Dendritic cell treated with granulocyte-macrophage colony-stimulating factor and Interleukin-4, amounts not matched to agents 40 ng/mL and 50 ng/mL, for 4 days (primary cell): Measurements from ENCODE around the gene CNIH3.

Experiments used
- H3K27ac Mint-ChIP-seq: one replicate; pipeline ENCODE4 v1.8.0; 2022; ENCODE audit warnings: mild to moderate bottlenecking, mixed read lengths
- H3K27me3 Mint-ChIP-seq: one replicate; pipeline ENCODE4 v1.8.0; 2022; ENCODE audit warnings: mild to moderate bottlenecking, mixed read lengths
- H3K36me3 Mint-ChIP-seq: one replicate; pipeline ENCODE4 v1.8.0; 2022; ENCODE audit warnings: low read depth, mixed read lengths
- H3K4me1 Mint-ChIP-seq: one replicate; pipeline ENCODE4 v1.8.0; 2022; ENCODE audit warnings: low read depth, mixed read lengths
- H3K4me3 Mint-ChIP-seq: one replicate; pipeline ENCODE4 v1.8.0; 2022; ENCODE audit warnings: mild to moderate bottlenecking, moderate library complexity, mixed read lengths
- H3K9me3 Mint-ChIP-seq: one replicate; pipeline ENCODE4 v1.8.0; 2022; ENCODE audit warnings: mixed read lengths
- intact Hi-C: fragments of 100-400 bp; cut with micrococcal nuclease; formaldehyde crosslinking; loops from one replicate; pipeline ENCODE4 v1.15.0; 2022

Gene CNIH3

DNA sequence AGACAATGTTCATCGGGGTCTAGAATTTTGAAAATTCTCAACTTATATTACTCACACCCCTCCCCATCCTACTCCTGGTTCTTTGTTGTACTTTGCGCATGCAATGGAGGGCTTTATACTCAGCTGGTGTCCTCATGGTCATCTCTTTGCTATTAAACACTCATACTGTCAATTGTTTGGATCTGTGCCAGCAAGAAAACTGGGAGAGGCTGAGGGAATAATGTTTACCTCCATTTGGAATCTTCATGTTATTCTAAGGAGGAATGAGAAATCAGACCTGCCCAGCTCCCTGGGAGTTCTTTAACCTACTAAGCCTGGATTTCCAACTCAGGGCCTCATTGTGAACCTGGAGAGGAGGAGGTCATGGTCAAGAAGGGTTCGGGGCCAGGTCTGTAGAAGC, 169.5 kb downstream of the CNIH3 start:
- Mint-ChIP-seq H3K9me3 (peaks cover 13% of the 10 kb centered on the region), H3K36me3 (no peaks in the 10 kb centered on the region), H3K27ac (no peak overlapping the region), H3K4me3 (no peak overlapping the region), H3K4me1 (peaks cover 23% of the 10 kb centered on the region), H3K27me3 (no peaks in the 10 kb centered on the region)
- intact Hi-C loops, result no loop called here

DNA sequence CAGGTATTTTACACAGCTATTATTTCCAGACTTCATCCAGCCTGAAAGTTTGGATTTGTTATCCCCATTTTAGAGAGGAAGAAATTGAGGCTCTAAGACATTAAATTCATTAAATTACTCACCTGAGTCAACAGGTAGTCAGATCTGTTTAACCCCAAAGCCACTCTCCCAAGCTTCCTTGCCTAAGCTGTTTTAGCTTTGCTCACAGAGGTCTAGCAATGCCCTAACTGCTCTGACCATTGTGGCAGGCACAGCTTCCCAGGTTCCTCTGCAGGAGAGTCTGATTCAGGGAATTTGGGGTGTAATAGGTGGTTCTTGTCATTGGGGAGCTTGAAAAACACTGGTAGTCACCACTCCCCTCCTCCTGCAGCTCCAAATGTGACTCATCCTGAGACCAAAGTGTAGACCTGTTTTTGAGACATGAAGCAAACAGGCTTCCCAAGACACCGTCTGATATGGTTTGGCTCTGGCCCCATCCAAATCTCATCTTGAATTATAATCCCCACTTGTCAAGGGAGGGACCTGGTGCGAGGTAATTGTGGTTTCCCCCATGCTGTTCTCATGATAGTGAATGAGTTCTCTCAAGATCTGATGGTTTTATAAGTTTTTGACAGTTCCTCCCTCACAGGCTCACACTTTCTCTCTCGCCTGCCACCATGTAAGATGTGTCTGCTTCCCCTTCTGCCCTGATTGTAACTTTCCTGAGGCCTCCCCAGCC, 170.6 kb downstream of the CNIH3 start:
- no peak overlapping the region for H3K4me3 Mint-ChIP-seq
- intact Hi-C loops, result no loop called here
- H3K4me1 Mint-ChIP-seq, result peaks cover 34% of the 10 kb centered on the region
- H3K36me3 Mint-ChIP-seq, result no peaks in the 10 kb centered on the region
- H3K27ac Mint-ChIP-seq, result no peak overlapping the region
- peaks cover 13% of the 10 kb centered on the region for H3K9me3 Mint-ChIP-seq
- no peaks in the 10 kb centered on the region for H3K27me3 Mint-ChIP-seq

DNA sequence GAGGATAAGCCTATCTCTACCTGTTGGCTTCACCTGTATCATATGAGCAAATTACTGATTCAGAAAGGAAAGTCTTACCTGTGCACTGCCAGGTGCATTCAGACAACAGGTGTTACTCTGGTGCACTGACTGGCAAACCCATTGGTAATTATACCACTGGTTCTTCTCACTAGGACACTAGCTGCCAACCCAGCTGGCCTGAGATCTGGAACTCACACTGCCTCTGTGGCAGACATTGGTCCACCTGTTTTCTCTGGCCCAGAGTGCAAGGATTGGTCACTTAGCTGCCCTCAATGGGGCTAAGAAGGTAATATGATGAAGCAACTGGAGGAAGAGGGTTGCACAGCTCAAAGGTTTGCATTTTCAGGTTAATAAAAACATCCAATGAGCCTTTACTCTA, 173.2 kb downstream of the CNIH3 start:
- no peaks in the 10 kb centered on the region for H3K36me3 Mint-ChIP-seq
- H3K9me3 Mint-ChIP-seq, result peaks cover 21% of the 10 kb centered on the region
- H3K27ac Mint-ChIP-seq, result no peak overlapping the region
- intact Hi-C loops, result no loop called here
- H3K27me3 Mint-ChIP-seq, result no peaks in the 10 kb centered on the region
- peaks cover 31% of the 10 kb centered on the region for H3K4me1 Mint-ChIP-seq
- no peak overlapping the region for H3K4me3 Mint-ChIP-seq
